ENCODE measurements around the gene GAN.

DNA sequence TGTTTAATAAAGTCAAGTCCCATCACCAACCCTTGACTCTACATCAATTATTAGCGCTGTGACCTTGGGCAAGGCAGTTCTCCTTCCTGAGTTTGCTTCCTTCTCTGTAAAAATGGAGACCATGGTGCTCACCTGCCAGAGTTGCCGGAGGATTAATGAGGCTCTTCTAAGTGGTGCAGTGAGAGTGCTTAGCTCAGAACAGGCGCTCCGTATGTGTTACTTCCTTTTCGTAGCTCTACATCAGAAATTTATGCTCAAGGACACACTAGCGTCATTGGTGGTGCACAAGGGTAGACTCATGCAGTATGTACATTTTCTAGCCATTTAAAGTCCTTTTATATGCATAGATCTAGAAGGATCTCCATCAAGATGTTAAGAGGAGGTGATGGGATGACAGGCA, 112.5 kb downstream of the GAN start:
- TF ChIP-seq EZH2 (IDR thresholded peaks at IDR 0.05; ENCODE audit: borderline replicate concordance, insufficient read depth, low read depth, low read length, poor library complexity, severe bottlenecking): no peak
- TF ChIP-seq, protein P1, sequence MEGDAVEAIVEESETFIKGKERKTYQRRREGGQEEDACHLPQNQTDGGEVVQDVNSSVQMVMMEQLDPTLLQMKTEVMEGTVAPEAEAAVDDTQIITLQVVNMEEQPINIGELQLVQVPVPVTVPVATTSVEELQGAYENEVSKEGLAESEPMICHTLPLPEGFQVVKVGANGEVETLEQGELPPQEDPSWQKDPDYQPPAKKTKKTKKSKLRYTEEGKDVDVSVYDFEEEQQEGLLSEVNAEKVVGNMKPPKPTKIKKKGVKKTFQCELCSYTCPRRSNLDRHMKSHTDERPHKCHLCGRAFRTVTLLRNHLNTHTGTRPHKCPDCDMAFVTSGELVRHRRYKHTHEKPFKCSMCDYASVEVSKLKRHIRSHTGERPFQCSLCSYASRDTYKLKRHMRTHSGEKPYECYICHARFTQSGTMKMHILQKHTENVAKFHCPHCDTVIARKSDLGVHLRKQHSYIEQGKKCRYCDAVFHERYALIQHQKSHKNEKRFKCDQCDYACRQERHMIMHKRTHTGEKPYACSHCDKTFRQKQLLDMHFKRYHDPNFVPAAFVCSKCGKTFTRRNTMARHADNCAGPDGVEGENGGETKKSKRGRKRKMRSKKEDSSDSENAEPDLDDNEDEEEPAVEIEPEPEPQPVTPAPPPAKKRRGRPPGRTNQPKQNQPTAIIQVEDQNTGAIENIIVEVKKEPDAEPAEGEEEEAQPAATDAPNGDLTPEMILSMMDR (IDR thresholded peaks at IDR 0.05): no peak
